Bronchial epithelial cell (primary cell): ENCODE data around the gene ZMYND8. TPM values are rescaled to one million over a fixed set of nuclear protein-coding genes. Genes with fewer than 3 reads are reported as not detected.

Experiments used
- DNase-seq: peaks from one replicate; pipeline ENCODE4 v3.0.0-alpha.2; 2010; ENCODE audit warnings: low read depth
- FAIRE-seq: peaks from 2 replicates; lab custom pipeline; 2011; peaks lifted over from hg19 to GRCh38; lab: Jason Lieb, UNC
- H3K27me3 ChIP-seq: 2 replicates; pipeline ENCODE4 v1.5.1; 2011; ENCODE audit warnings: low read length; ENCODE audit not compliant: control insufficient read depth, insufficient read depth
- H3K36me3 ChIP-seq: 2 replicates; pipeline ENCODE4 v1.5.1; 2011; ENCODE audit warnings: low read length; ENCODE audit not compliant: control insufficient read depth, insufficient read depth
- H3K4me3 ChIP-seq: 2 replicates; pipeline ENCODE4 v1.5.1; 2011; ENCODE audit warnings: mild to moderate bottlenecking, low read depth, low read length, control low read depth
- CTCF ChIP-seq: IDR thresholded peaks from 2 replicates; pipeline ENCODE4 v1.5.1; 2011; ENCODE audit warnings: mild to moderate bottlenecking, moderate library complexity, low read length, control low read depth, inconsistent platforms; ENCODE audit not compliant: insufficient read depth, severe bottlenecking
- total RNA-seq: library from RNA; depleted of rRNA; stranded (reverse); fragments of >200 nt; gene quantifications from 2 replicates; pipeline ENCODE4 v1.2.1, GENCODE V29; 2014

The ZMYND8 gene
- total RNA-seq, 1 donor from 2014 or later: 13.4 TPM

GRCh38 chr20:47287609-47288144 lies 68.8 kb downstream of the ZMYND8 start:
- H3K27me3 ChIP-seq: no peaks in the 10 kb centered on the region
- no peak overlapping the region for H3K4me3 ChIP-seq
- no peak for FAIRE-seq
- no peak for TF ChIP-seq CTCF
- no peak for DNase-seq
- peaks cover 22% of the 10 kb centered on the region for H3K36me3 ChIP-seq

DNA sequence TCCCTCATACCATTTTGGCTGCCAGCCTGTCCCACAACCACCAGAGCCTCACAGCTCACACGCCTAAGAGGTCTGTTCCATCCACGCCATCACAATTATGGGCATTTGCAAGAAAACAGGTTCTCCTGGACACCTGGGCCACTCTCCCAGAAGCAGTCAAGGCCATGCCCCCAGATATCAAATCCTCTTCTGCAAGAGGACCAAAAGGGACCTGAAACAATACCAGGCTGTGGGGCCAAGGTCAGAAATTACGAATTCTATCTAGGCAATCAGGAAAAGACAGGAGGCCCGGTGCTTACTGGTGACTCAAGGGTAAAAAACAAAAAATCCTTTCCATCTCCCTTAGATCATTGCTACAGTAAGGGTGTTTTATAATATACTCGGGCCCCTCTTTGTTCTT lies 69.8 kb downstream of the ZMYND8 start:
- DNase-seq (no peak), FAIRE-seq (no peak)
- peaks cover 25% of the 10 kb centered on the region for H3K36me3 ChIP-seq
- TF ChIP-seq CTCF: no peak
- H3K4me3 ChIP-seq: no peak overlapping the region
- H3K27me3 ChIP-seq: no peaks in the 10 kb centered on the region

DNA sequence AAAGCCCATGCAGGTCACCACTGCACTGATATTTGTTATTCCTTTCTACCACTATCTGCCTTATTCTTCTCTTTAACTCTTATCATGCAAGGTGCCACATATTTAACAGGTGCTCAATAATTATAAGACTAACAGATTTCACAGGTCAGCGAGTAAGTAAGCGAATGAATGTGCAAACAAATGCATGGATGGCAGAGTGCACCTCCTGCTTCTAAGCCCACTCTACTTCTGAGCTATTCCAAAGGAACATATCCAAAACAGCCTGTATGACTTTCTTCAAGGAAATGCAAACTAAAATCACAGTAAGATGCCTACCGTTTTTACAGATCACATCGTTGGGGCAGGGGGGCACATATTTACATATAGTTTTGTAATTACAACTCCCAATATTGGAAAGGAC lies 71.3 kb downstream of the ZMYND8 start:
- TF ChIP-seq CTCF: no peak
- DNase-seq: no peak
- FAIRE-seq: no peak
- Histone ChIP-seq H3K36me3 (peaks cover 23% of the 10 kb centered on the region), H3K27me3 (no peaks in the 10 kb centered on the region), H3K4me3 (no peak overlapping the region)

DNA sequence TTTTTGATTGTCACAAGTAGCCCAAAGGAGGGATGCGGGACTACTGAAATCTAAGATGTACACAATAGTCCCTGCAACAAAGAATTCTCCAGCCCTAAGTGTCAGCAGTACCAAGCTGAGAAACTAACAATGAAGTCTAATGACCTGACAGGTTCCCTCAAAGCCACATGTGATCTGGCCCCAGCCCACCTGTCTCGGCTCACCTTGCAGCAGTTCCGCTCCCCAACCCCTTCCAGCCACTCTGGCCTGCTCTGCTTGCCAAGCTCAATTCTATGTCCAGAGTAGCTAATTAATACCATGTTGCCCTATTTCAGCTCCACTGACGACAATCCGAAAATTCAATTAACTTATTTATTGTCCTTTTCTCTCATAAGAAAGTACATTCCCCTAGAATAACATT lies 72.1 kb downstream of the ZMYND8 start:
- FAIRE-seq: no peak
- DNase-seq: no peak
- Histone ChIP-seq H3K36me3 (peaks cover 24% of the 10 kb centered on the region), H3K27me3 (no peaks in the 10 kb centered on the region), H3K4me3 (no peak overlapping the region)
- no peak for TF ChIP-seq CTCF

DNA sequence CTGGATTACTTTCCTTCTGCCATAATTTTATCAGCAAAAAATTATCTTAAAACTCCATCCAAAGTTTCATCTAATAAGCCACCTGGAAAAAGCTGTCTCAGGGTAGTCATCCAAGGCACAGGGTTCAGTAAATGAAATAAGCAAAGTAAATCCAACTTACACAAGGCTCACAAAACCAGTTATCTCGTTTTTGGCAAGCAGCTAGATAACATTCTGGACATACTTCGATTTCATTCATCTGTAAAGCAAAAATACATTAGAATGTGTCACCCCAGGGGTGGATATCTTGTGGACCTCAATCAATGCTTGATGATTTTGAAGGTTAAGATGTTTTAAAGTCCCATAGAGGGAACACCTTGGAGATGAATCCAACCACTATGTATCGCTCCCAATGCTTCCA lies 73.1 kb downstream of the ZMYND8 start:
- no peaks in the 10 kb centered on the region for H3K27me3 ChIP-seq
- FAIRE-seq (no peak), DNase-seq (no peak)
- no peak overlapping the region for H3K4me3 ChIP-seq
- TF ChIP-seq CTCF: no peak
- peaks cover 27% of the 10 kb centered on the region for H3K36me3 ChIP-seq

DNA sequence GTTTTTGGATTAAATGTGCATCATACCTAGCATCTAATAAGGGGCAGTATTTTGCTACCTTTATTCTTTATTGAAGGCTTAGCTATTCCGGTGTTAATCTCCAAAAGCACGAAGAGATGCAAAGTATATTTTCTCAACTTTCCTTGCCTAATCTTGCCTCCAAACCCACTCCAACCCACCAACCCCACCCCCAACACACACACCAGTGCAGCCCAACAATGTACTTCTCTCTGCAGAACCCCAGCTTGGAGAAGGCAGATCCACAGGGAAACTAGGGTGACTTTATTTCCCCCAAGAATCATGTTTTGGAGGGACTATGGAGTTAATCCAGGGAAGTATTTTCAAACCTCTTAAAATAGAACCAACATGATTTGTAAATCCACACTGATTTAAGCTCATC lies 73.6 kb downstream of the ZMYND8 start:
- H3K36me3 ChIP-seq: peaks cover 27% of the 10 kb centered on the region
- no peak for FAIRE-seq
- no peak for DNase-seq
- TF ChIP-seq CTCF: no peak
- no peak overlapping the region for H3K4me3 ChIP-seq
- H3K27me3 ChIP-seq: no peaks in the 10 kb centered on the region
